MV-4-11 (cell line): ENCODE measurements around the gene ZSCAN10.
"Not testable (repeated sequence)": the region's sequence is repeated elsewhere in the genome, so short reads cannot be mapped to it uniquely, and the experiment has no call there.

ENCODE experiments used
- DNase-seq: peaks from one replicate; lab custom pipeline; 2025; lab: John Stamatoyannopoulos, UW

ZSCAN10 gene

GRCh38 chr16:3085868-3086595 lies 13.1 kb downstream of the ZSCAN10 start:
- no peak for DNase-seq

- no peak for DNase-seq
Measured at GRCh38 chr16:3084969-3085670, 14.0 kb downstream of the ZSCAN10 start.

GRCh38 chr16:3084491-3084890 lies 14.6 kb downstream of the ZSCAN10 start:
- no peak for DNase-seq

- DNase-seq: not testable (repeated sequence)
Measured at GRCh38 chr16:3083408-3083807, 15.7 kb downstream of the ZSCAN10 start.

- DNase-seq: not testable (repeated sequence)
Measured at GRCh38 chr16:3081957-3082356, 17.1 kb downstream of the ZSCAN10 start.

- no peak for DNase-seq
Measured at GRCh38 chr16:3080024-3080423, 19.1 kb downstream of the ZSCAN10 start.

GRCh38 chr16:3076577-3076976 lies 22.5 kb downstream of the ZSCAN10 start:
- DNase-seq: no peak

- DNase-seq: not testable (repeated sequence)
Measured at GRCh38 chr16:3075946-3076345, 23.1 kb downstream of the ZSCAN10 start.

- no peak for DNase-seq
Measured at GRCh38 chr16:3075523-3075915, 23.6 kb downstream of the ZSCAN10 start.

- peak; percentile 79 for DNase-seq
Measured at GRCh38 chr16:3074860-3075522, 24.1 kb downstream of the ZSCAN10 start.

- no peak for DNase-seq
Measured at GRCh38 chr16:3073448-3073847, 25.6 kb downstream of the ZSCAN10 start.

- DNase-seq: not testable (repeated sequence)
Measured at GRCh38 chr16:3072576-3073263, 26.4 kb downstream of the ZSCAN10 start.

GRCh38 chr16:3072148-3072547 lies 26.9 kb downstream of the ZSCAN10 start:
- not testable (repeated sequence) for DNase-seq

GRCh38 chr16:3071655-3072054 lies 27.4 kb downstream of the ZSCAN10 start:
- DNase-seq: no peak

- DNase-seq: no peak
Measured at GRCh38 chr16:3070608-3071111, 28.4 kb downstream of the ZSCAN10 start.

GRCh38 chr16:3069146-3069545 lies 29.9 kb downstream of the ZSCAN10 start:
- DNase-seq: not testable (repeated sequence)

- DNase-seq: no peak
Measured at GRCh38 chr16:3068487-3068886, 30.6 kb downstream of the ZSCAN10 start.

- no peak for DNase-seq
Measured at GRCh38 chr16:3066440-3066748, 32.7 kb downstream of the ZSCAN10 start.

GRCh38 chr16:3065742-3066439 lies 33.2 kb downstream of the ZSCAN10 start:
- DNase-seq: no peak

- DNase-seq: no peak
Measured at GRCh38 chr16:3065069-3065741, 33.9 kb downstream of the ZSCAN10 start, which contains the start of gene IL32. Gene IL32, plus strand, starts transcription at chr16:3065640. Its CDS starts 172 bp downstream, at chr16:3065812.
